HuH-7 (cell line): ENCODE measurements around the gene SHROOM3.

Experiments
- DNase-seq: peaks from one replicate; pipeline ENCODE4 v3.0.0; 2011; ENCODE audit warnings: low spot score

SHROOM3 gene

GRCh38 chr4:76569706-76570105, 134.7 kb downstream of the SHROOM3 start:
- no peak for DNase-seq

GRCh38 chr4:76570141-76570973, 135.3 kb downstream of the SHROOM3 start:
- no peak for DNase-seq

GRCh38 chr4:76571274-76571673, 136.2 kb downstream of the SHROOM3 start:
- DNase-seq: no peak

GRCh38 chr4:76572224-76572623, 137.2 kb downstream of the SHROOM3 start:
- DNase-seq: no peak

GRCh38 chr4:76576824-76577223, 141.8 kb downstream of the SHROOM3 start:
- DNase-seq: no peak

DNA sequence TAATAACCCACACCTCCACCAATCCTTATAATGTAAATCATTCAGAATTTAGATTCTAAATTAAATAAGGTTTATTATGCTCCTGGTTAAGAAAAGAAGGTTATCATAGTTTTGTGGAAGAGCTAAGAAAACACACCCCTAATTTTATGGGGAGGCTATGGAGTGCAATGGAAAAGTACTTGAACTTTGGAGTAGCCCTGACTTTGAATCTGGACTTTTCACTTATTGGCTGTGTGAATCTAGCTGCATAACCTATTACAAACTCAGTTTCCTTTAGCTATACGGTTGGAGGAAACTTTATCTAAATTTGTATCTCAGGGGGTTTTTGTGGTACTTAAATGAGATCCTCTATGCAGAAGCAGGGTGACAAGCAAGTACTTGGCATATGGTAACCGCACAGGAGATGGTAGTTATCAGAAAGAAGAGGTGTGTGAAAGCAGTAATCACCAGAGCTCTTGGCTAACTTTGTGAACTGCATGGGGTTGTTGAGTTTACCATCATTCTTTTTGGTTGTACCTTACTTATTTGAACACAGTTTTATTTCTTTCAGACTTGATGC, 143.1 kb downstream of the SHROOM3 start:
- DNase-seq: no peak

DNA sequence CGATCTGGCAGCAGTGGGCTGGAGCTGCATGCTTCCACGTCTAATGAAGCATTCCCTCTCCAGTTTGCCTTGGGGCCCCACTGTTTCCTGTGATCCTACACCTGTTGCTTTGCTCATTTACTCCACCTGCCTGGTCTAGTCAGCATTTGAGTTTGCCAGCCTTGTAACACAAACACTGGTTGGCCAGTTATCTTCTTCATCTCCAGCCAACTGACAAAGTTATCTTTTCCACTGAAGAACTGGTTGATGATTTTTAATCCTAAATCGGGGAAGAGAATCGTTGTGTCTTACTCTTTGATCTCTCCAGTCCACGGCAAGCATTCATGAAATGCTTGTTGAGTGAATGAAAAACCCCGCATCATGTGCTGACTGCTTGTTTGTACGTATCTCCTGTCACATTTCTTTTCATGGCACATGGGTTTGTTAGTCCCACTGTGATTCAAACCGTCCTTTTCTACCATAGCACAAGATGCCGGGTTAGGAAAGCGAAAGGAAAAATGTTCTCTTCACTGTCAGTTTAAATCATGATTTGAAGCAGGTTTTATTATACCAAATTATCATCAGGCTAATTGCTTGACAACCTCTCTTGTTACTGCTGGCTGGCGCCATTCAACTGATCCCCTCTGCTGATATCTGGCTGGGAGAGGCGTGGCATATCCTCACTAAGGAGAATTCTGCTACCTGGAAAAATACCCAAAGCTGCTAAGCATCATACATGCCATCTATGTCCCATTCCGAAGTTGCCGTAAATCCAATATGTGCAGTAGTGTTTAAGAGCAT, 144.8 kb downstream of the SHROOM3 start:
- DNase-seq: no peak

DNA sequence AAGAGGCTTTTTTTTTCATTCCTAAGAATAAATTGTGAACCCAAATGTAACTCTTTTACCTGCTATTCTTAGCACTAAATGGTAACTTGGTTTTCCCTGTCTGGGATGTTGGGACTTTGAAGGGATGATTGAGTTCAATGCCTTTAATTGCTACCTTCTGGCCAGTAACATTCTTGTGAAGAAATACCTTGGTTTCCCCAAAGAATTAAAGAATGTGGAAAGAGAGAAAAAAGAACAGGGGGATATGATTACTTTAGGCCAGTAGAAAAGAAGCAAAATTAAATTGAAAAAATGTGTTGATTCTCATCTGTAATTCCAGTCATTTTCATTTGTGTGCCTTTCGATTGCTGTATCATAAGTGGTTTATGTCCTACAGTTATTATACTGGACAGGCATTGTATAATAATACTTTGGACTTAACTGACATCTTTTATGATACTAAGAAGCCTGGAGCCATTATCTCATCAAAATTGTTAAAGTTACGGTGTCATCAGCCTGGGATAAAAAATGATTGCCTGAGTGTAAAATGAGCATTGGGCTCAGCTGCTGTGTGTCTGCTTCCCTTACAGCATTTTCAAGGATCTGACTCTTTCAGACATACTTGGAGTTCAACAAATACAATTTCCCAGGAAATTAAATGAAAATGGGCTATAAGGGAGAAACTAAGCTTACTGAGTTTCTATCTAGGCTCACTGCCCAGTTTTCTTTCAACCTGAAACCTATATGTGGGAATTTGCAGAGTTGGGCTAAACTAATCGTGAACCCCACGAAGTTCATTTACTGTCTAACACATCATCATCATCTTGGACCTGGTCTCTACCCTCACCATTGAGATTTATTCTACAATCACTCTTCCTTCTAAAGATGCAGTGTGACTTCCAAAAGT, 146.3 kb downstream of the SHROOM3 start:
- no peak for DNase-seq

- no peak for DNase-seq
These were observed 147.2 kb downstream of the SHROOM3 start for GRCh38 chr4:76582074-76582816.

DNA sequence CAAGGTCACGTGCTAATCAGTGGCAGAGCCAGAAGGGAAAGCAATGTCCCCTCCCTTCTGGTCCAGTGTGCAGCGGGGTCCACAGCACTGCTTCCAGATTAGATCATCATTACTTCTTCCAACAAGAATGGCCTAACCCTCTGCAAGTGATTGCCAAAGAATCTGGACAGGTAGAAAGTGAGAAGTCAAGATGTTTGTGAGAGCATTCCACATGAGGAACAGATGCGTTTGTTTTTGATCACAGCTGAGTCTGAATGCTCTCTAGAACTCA, 147.7 kb downstream of the SHROOM3 start:
- DNase-seq: no peak

DNA sequence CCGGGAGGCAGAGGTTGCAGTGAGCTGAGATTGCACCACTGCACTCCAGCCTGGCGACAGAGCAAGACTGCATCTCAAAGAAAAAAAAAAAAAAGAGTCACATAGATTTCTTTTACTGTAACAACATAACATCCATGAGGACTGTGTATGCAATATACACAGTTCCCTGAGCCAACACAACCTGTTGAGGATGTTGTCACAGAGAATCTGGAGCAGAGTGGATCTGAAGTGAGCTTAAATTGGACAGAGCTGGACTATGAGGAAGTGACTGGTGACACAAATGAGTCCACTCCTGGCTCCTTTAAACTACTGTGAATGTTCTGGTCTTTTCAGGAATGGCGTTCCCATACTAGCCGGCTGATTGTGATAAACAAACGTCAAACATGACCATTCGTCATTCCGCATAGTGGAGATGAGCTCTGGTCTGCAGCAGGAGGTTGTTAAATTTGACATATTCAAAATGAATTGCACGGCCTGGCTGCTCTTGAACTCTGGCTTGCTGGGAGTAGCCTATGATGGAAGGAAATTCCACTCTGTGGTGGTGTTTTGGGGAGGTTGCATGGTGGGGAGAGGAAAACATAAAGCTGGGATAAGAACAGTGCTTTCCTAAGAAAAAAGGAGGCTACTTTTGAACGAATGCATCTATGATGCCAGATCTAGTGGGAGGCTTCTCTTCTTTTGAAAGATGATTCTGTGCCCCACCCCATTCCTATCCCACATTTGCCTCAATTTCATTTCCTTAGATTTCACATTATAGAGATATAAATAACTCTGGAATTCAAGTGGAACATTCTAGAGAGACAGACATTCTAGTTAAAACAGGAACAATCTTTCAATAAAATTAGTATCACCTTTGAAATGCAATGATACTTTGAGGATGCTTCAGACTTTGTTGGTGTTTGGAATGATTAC, 149.5 kb downstream of the SHROOM3 start:
- DNase-seq: no peak

DNA sequence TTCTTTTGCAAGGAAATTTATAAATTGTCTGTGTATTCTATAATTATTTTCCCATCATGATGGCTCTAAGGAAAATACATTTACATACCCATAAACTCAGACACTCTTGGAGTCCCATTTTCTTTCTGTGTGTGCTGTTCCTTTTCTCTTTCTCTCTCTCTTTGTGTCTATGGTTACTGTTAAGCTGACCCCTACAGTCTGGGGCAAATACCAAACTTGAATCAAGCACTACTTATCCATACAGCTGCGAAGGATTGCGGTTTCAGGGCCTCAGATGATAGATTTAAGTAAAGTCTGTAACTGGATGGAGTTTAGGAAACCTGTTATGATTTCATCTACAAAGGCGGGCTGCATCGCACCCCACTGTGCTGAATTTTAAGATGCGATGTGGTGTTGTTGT, 150.2 kb downstream of the SHROOM3 start:
- DNase-seq: no peak

- no peak for DNase-seq
These were observed 150.9 kb downstream of the SHROOM3 start for GRCh38 chr4:76585897-76586360.

- no peak for DNase-seq
These were observed 153.2 kb downstream of the SHROOM3 start for GRCh38 chr4:76588274-76588673.

DNA sequence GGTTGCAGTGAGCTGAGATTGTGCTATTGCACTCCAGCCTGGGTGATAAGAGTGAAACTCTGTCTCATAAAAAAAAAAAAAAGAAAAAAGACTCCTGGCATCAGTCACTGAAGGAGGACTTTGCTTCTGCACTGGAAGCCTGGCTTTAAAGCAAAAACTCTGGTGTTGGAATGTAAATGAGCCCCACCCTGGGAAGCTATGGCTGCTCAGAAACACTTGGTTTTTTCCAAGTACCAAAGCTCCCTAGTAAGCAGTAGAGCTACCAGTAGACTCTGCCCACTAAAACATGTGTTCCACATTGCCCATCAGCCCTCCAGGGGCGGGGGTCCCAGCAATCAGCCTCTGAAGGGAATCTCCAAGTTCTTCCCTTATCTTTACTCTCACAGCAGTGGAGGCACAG, 154.4 kb downstream of the SHROOM3 start:
- DNase-seq: peak; percentile 59

- peak; percentile 77 for DNase-seq
These were observed 155.1 kb downstream of the SHROOM3 start for GRCh38 chr4:76589872-76590797.

GRCh38 chr4:76590798-76591281, 155.8 kb downstream of the SHROOM3 start:
- DNase-seq: no peak

- DNase-seq: no peak
These were observed 157.0 kb downstream of the SHROOM3 start for GRCh38 chr4:76591992-76592391.

- DNase-seq: no peak
These were observed 157.4 kb downstream of the SHROOM3 start for GRCh38 chr4:76592460-76592859.
